Measurements from ENCODE around the gene SEC14L5.

The SEC14L5 gene

GRCh38 chr16:5028950-5029475 lies 70.9 kb downstream of the SEC14L5 start:
- H3K4me3 ChIP-seq (ENCODE audit: low read depth, low read length) = no peak overlapping the region
- no peak for DNase-seq (ENCODE audit: low read depth)
- in situ Hi-C loops (cut with HindIII; ENCODE audit: low sequenced_read_pairs) = no loop called here
- no peak for TF ChIP-seq CTCF (IDR thresholded peaks at IDR 0.05; ENCODE audit: low read depth, low read length, missing control alignments)

- no peak overlapping the region for H3K4me3 ChIP-seq (ENCODE audit: low read depth, low read length)
- in situ Hi-C loops (cut with HindIII; ENCODE audit: low sequenced_read_pairs) = no loop called here
- no peak for TF ChIP-seq CTCF (IDR thresholded peaks at IDR 0.05; ENCODE audit: low read depth, low read length, missing control alignments)
- DNase-seq (ENCODE audit: low read depth) = no peak
Measured at GRCh38 chr16:5030251-5030870, 72.2 kb downstream of the SEC14L5 start.

- no peak for DNase-seq (ENCODE audit: low read depth)
- TF ChIP-seq CTCF (IDR thresholded peaks at IDR 0.05; ENCODE audit: low read depth, low read length, missing control alignments) = no peak
- H3K4me3 ChIP-seq (ENCODE audit: low read depth, low read length) = no peak overlapping the region
- in situ Hi-C loops (cut with HindIII; ENCODE audit: low sequenced_read_pairs) = no loop called here
Measured at GRCh38 chr16:5031601-5032000, 73.5 kb downstream of the SEC14L5 start.

- DNase-seq (ENCODE audit: low read depth) = no peak
- in situ Hi-C loops (cut with HindIII; ENCODE audit: low sequenced_read_pairs) = no loop called here
- no peak for TF ChIP-seq CTCF (IDR thresholded peaks at IDR 0.05; ENCODE audit: low read depth, low read length, missing control alignments)
- peak overlapping the region; percentile 73 for H3K4me3 ChIP-seq (ENCODE audit: low read depth, low read length)
Measured at GRCh38 chr16:5032748-5033167, 74.6 kb downstream of the SEC14L5 start.

GRCh38 chr16:5033256-5034166 lies 75.4 kb downstream of the SEC14L5 start, which contains the start of gene NAGPA:
NAGPA (minus strand) TSS chr16:5033935; CDS start chr16:5033914, 21 bp downstream.
- in situ Hi-C loops (cut with HindIII; ENCODE audit: low sequenced_read_pairs) = no loop called here
- TF ChIP-seq CTCF (IDR thresholded peaks at IDR 0.05; ENCODE audit: low read depth, low read length, missing control alignments) = no peak
- peak; percentile 66 for DNase-seq (ENCODE audit: low read depth)
- H3K4me3 ChIP-seq (ENCODE audit: low read depth, low read length) = peak within 1 kb of the TSS; percentile 73

- peak overlapping the region; percentile 73 for H3K4me3 ChIP-seq (ENCODE audit: low read depth, low read length)
- DNase-seq (ENCODE audit: low read depth) = no peak
- TF ChIP-seq CTCF (IDR thresholded peaks at IDR 0.05; ENCODE audit: low read depth, low read length, missing control alignments) = no peak
- in situ Hi-C loops (cut with HindIII; ENCODE audit: low sequenced_read_pairs) = no loop called here
Measured at GRCh38 chr16:5034167-5034523, 76.0 kb downstream of the SEC14L5 start.

Measured in astrocyte of the cerebellum (primary cell).